Anterior cingulate cortex (tissue), 58 donors: ENCODE results near the gene SLC25A21.

Source experiments
- DNase-seq, 58 donors: peaks; one replicate each; lab custom pipeline; 2025; lab: John Stamatoyannopoulos, UW

SLC25A21 gene

GRCh38 chr14:36660736-36661505 lies 511.5 kb downstream of the SLC25A21 start:
- no peak for DNase-seq

GRCh38 chr14:36659822-36660735 lies 512.3 kb downstream of the SLC25A21 start:
- DNase-seq = no peak

GRCh38 chr14:36659010-36659821 lies 513.2 kb downstream of the SLC25A21 start:
- no peak for DNase-seq

- DNase-seq = no peak
Observed at GRCh38 chr14:36658123-36659009, 514.0 kb downstream of the SLC25A21 start.

GRCh38 chr14:36657399-36658122 lies 514.8 kb downstream of the SLC25A21 start:
- DNase-seq = no peak

- no peak for DNase-seq
Observed at GRCh38 chr14:36656687-36657398, 515.6 kb downstream of the SLC25A21 start.

GRCh38 chr14:36655963-36656686 lies 516.3 kb downstream of the SLC25A21 start:
- DNase-seq = no peak

- DNase-seq = no peak
Observed at GRCh38 chr14:36655571-36655962, 516.8 kb downstream of the SLC25A21 start.

GRCh38 chr14:36654794-36655381 lies 517.5 kb downstream of the SLC25A21 start:
- DNase-seq = no peak

- DNase-seq = no peak
Observed at GRCh38 chr14:36653962-36654793, 518.2 kb downstream of the SLC25A21 start.

- DNase-seq = no peak
Observed at GRCh38 chr14:36653413-36653812, 519.0 kb downstream of the SLC25A21 start.

- DNase-seq = no peak
Observed at GRCh38 chr14:36652542-36653201, 519.7 kb downstream of the SLC25A21 start.

- DNase-seq = no peak
Observed at GRCh38 chr14:36649872-36650650, 522.3 kb downstream of the SLC25A21 start.

GRCh38 chr14:36647824-36648753 lies 524.3 kb downstream of the SLC25A21 start:
- no peak for DNase-seq
